Adipocyte (in vitro differentiated cells): ENCODE measurements around the gene SLC24A3.

Experiments
- DNase-seq: peaks from one replicate; pipeline ENCODE4 v3.0.0-alpha.2; 2015; ENCODE audit warnings: low read depth
- H3K27me3 ChIP-seq: replicated peaks from 2 replicates; pipeline ENCODE4 v1.7.0; 2013; ENCODE audit warnings: mild to moderate bottlenecking, low read length, moderate library complexity; ENCODE audit not compliant: control insufficient read depth, insufficient read depth
- H3K36me3 ChIP-seq: 2 replicates; pipeline ENCODE4 v1.7.0; 2013; ENCODE audit warnings: low read length, mild to moderate bottlenecking, moderate library complexity; ENCODE audit not compliant: control insufficient read depth, insufficient read depth, severe bottlenecking
- H3K4me1 ChIP-seq: 2 replicates; pipeline ENCODE4 v1.7.0; 2013; ENCODE audit warnings: mild to moderate bottlenecking, low read length, moderate library complexity; ENCODE audit not compliant: control insufficient read depth, insufficient read depth
- H3K4me3 ChIP-seq: 2 replicates; pipeline ENCODE4 v1.7.0; 2013; ENCODE audit warnings: mild to moderate bottlenecking, low read length, moderate library complexity
- H3K9ac ChIP-seq: 2 replicates; pipeline ENCODE4 v1.7.0; 2013; ENCODE audit warnings: mild to moderate bottlenecking, low read length, moderate library complexity
- H3K9me3 ChIP-seq: 2 replicates; pipeline ENCODE4 v1.7.0; 2013; ENCODE audit warnings: mild to moderate bottlenecking, low read length, moderate library complexity; ENCODE audit not compliant: control insufficient read depth

The SLC24A3 gene

GRCh38 chr20:19692685-19693119, 480.3 kb downstream of the SLC24A3 start:
- H3K4me1 ChIP-seq: peaks cover 14% of the 10 kb centered on the region

GRCh38 chr20:19693508-19693907, 481.1 kb downstream of the SLC24A3 start:
- DNase-seq: no peak
- H3K4me1 ChIP-seq: peaks cover 13% of the 10 kb centered on the region
- no peaks in the 10 kb centered on the region for H3K27me3 ChIP-seq
- H3K9me3 ChIP-seq: no peaks in the 10 kb centered on the region
- H3K9ac ChIP-seq: no peak overlapping the region
- H3K36me3 ChIP-seq: no peaks in the 10 kb centered on the region
- no peak overlapping the region for H3K4me3 ChIP-seq

More at GRCh38 chr20:19692685-19693119, 480.3 kb downstream of the SLC24A3 start:
- H3K9me3 ChIP-seq: no peaks in the 10 kb centered on the region
- H3K36me3 ChIP-seq: no peaks in the 10 kb centered on the region
- peak; percentile 76 for DNase-seq
- no peaks in the 10 kb centered on the region for H3K27me3 ChIP-seq
- no peak overlapping the region for H3K9ac ChIP-seq
- peak overlapping the region; percentile 60 for H3K4me3 ChIP-seq

- Histone ChIP-seq H3K9me3 (no peaks in the 10 kb centered on the region), H3K4me1 (peaks cover 16% of the 10 kb centered on the region)
- no peak for DNase-seq
Observed at GRCh38 chr20:19695081-19695480, 482.6 kb downstream of the SLC24A3 start.

GRCh38 chr20:19696620-19697019, 484.2 kb downstream of the SLC24A3 start:
- Histone ChIP-seq H3K4me1 (peaks cover 16% of the 10 kb centered on the region), H3K9ac (no peak overlapping the region), H3K36me3 (no peaks in the 10 kb centered on the region), H3K27me3 (no peaks in the 10 kb centered on the region), H3K9me3 (no peaks in the 10 kb centered on the region), H3K4me3 (no peak overlapping the region)
- DNase-seq: no peak

More at GRCh38 chr20:19695081-19695480, 482.6 kb downstream of the SLC24A3 start:
- Histone ChIP-seq H3K27me3 (no peaks in the 10 kb centered on the region), H3K36me3 (no peaks in the 10 kb centered on the region), H3K4me3 (no peak overlapping the region), H3K9ac (no peak overlapping the region)

- H3K9me3 ChIP-seq: no peaks in the 10 kb centered on the region
- no peak for DNase-seq
- no peak overlapping the region for H3K4me3 ChIP-seq
- H3K9ac ChIP-seq: no peak overlapping the region
- no peaks in the 10 kb centered on the region for H3K27me3 ChIP-seq
- H3K36me3 ChIP-seq: no peaks in the 10 kb centered on the region
- peaks cover 9% of the 10 kb centered on the region for H3K4me1 ChIP-seq
Observed at GRCh38 chr20:19697415-19697814, 485.0 kb downstream of the SLC24A3 start.

- H3K9ac ChIP-seq: no peak overlapping the region
- H3K9me3 ChIP-seq: peaks cover 5% of the 10 kb centered on the region
- H3K27me3 ChIP-seq: no peaks in the 10 kb centered on the region
- peak; percentile 66 for DNase-seq
- H3K4me3 ChIP-seq: no peak overlapping the region
- H3K4me1 ChIP-seq: peaks cover 5% of the 10 kb centered on the region
- no peaks in the 10 kb centered on the region for H3K36me3 ChIP-seq
Observed at GRCh38 chr20:19699180-19699971, 486.9 kb downstream of the SLC24A3 start.

- Histone ChIP-seq H3K4me3 (no peak overlapping the region), H3K27me3 (no peaks in the 10 kb centered on the region), H3K4me1 (peaks cover 5% of the 10 kb centered on the region), H3K9me3 (peaks cover 5% of the 10 kb centered on the region), H3K36me3 (no peaks in the 10 kb centered on the region), H3K9ac (no peak overlapping the region)
- DNase-seq: no peak
Observed at GRCh38 chr20:19701429-19701828, 489.0 kb downstream of the SLC24A3 start.

- Histone ChIP-seq H3K4me3 (no peak overlapping the region), H3K9me3 (peaks cover 5% of the 10 kb centered on the region), H3K36me3 (no peaks in the 10 kb centered on the region), H3K4me1 (peaks cover 20% of the 10 kb centered on the region), H3K27me3 (peaks cover 11% of the 10 kb centered on the region), H3K9ac (no peak overlapping the region)
- DNase-seq: no peak
Observed at GRCh38 chr20:19706463-19706862, 494.0 kb downstream of the SLC24A3 start.

GRCh38 chr20:19709635-19710335, 497.3 kb downstream of the SLC24A3 start:
- H3K9me3 ChIP-seq: no peaks in the 10 kb centered on the region
- H3K27me3 ChIP-seq: peaks cover 11% of the 10 kb centered on the region
- no peak overlapping the region for H3K4me3 ChIP-seq
- DNase-seq: peak; percentile 71
- peaks cover 29% of the 10 kb centered on the region for H3K4me1 ChIP-seq
- H3K9ac ChIP-seq: peak overlapping the region; percentile 31
- H3K36me3 ChIP-seq: no peaks in the 10 kb centered on the region

GRCh38 chr20:19710336-19711120, 498.1 kb downstream of the SLC24A3 start:
- no peaks in the 10 kb centered on the region for H3K9me3 ChIP-seq
- H3K27me3 ChIP-seq: peaks cover 11% of the 10 kb centered on the region
- no peaks in the 10 kb centered on the region for H3K36me3 ChIP-seq
- peaks cover 33% of the 10 kb centered on the region for H3K4me1 ChIP-seq
- DNase-seq: peak; percentile 83
- H3K4me3 ChIP-seq: no peak overlapping the region
- peak overlapping the region; percentile 31 for H3K9ac ChIP-seq

- Histone ChIP-seq H3K36me3 (no peaks in the 10 kb centered on the region), H3K4me3 (no peak overlapping the region), H3K27me3 (peaks cover 11% of the 10 kb centered on the region), H3K9me3 (peaks cover 2% of the 10 kb centered on the region), H3K9ac (no peak overlapping the region), H3K4me1 (peaks cover 33% of the 10 kb centered on the region)
- DNase-seq: no peak
Observed at GRCh38 chr20:19711126-19711525, 498.7 kb downstream of the SLC24A3 start.
